ENCODE data around the gene RBM6.

Gene RBM6

DNA sequence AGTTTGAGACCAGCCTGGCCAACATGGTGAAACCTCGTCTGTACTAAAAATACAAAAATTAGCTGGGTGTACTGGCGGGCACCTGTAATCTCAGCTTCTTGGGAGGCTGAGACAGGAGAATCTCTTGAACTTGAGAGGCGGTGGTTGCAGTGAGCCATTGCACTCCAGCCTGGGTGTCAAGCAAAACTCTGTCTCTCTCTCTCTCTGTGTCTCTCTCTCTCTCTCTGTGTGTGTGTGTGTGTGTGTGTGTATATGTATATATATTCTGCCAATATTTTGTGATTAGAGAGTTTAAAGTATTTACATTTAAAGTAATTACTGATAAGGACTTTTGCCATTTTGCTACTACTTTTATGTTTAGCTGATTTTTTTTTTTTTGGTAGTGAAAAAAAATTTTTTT lies 15.7 kb downstream of the RBM6 start:
- no peak overlapping the region for H3K4me3 ChIP-seq
- H3K4me1 ChIP-seq: peaks cover 0 to 25% (median 4%) of the 10 kb centered on the region in 4 donors
- TF ChIP-seq, protein P1, sequence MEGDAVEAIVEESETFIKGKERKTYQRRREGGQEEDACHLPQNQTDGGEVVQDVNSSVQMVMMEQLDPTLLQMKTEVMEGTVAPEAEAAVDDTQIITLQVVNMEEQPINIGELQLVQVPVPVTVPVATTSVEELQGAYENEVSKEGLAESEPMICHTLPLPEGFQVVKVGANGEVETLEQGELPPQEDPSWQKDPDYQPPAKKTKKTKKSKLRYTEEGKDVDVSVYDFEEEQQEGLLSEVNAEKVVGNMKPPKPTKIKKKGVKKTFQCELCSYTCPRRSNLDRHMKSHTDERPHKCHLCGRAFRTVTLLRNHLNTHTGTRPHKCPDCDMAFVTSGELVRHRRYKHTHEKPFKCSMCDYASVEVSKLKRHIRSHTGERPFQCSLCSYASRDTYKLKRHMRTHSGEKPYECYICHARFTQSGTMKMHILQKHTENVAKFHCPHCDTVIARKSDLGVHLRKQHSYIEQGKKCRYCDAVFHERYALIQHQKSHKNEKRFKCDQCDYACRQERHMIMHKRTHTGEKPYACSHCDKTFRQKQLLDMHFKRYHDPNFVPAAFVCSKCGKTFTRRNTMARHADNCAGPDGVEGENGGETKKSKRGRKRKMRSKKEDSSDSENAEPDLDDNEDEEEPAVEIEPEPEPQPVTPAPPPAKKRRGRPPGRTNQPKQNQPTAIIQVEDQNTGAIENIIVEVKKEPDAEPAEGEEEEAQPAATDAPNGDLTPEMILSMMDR (IDR thresholded peaks at IDR 0.05): no peak
- DNase-seq: no peak
- no peaks in the 10 kb centered on the region for H3K36me3 ChIP-seq
- no peak overlapping the region for H3K27ac ChIP-seq
- H3K9me3 ChIP-seq: no peaks in the 10 kb centered on the region
- H3K27me3 ChIP-seq: no peaks in the 10 kb centered on the region
- intact Hi-C loops (cut with DNase I; ENCODE audit: low total_unique reads): no loop called here

DNA sequence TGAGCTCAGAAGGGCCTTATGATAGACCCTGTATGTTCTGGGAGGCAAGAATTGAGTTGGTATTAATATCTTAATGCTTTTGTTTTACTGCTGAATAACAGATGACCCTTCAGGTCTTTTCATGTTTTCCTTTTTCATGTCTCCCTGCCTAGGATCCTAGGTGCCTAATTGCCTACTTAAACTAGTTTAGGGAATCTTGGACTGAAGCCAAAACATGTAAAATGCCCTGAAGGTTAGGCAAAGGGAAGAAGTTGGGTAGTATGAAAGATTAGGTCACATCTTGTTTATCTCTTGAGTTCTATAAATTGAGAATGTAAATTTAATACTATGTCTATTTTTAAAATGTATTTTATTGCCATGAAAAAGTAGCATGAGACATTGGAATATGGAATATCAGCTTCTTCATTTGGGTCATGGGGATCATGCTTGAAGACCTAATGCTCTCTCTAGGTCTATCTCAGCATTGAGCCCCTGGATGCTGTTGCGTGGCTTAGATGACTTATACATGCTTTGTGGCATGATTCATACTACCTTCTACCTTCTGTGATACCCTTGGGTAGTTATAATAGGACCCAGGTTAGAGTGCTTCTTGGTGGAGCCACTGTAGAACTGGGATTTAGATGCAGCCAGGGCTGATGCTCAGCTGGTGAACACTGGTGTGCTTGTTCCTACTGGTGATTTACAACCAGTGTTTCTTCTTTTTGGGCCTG lies 26.4 kb downstream of the RBM6 start:
- Histone ChIP-seq H3K27ac (peak overlapping the region in 1 of 2 donors; percentile 66), H3K9me3 (no peaks in the 10 kb centered on the region), H3K4me3 (no peak overlapping the region), H3K36me3 (peaks cover 4 to 17% (median 8%) of the 10 kb centered on the region in 3 donors), H3K4me1 (peaks cover 0 to 43% (median 17%) of the 10 kb centered on the region in 4 donors), H3K27me3 (no peaks in the 10 kb centered on the region)
- intact Hi-C loops (cut with DNase I; ENCODE audit: low total_unique reads): no loop called here
- TF ChIP-seq, protein P1 (IDR thresholded peaks at IDR 0.05): no peak
- no peak for DNase-seq

DNA sequence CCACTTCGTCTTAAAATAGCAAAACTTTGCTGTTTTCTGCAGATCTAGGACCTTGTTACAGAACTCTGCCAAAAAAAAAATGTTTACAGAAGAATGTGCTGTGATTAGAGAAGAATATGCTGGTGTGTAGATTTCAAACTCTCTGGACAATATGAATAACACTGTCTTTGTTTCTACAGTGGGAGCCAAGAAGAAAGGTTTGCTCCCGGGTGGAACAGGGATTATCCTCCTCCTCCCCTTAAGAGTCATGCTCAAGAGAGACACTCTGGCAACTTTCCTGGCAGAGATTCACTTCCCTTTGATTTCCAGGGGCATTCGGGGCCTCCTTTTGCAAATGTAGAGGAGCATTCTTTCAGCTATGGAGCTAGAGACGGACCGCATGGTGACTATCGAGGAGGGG lies 27.3 kb downstream of the RBM6 start:
- intact Hi-C loops (cut with DNase I; ENCODE audit: low total_unique reads): no loop called here
- no peak overlapping the region for H3K4me3 ChIP-seq
- H3K4me1 ChIP-seq: peaks cover 0 to 43% (median 17%) of the 10 kb centered on the region in 4 donors
- no peaks in the 10 kb centered on the region for H3K27me3 ChIP-seq
- H3K9me3 ChIP-seq: no peaks in the 10 kb centered on the region
- H3K36me3 ChIP-seq: peaks cover 9 to 21% (median 11%) of the 10 kb centered on the region in 3 donors
- TF ChIP-seq, protein P1 (IDR thresholded peaks at IDR 0.05): no peak
- H3K27ac ChIP-seq: peak overlapping the region in 1 of 2 donors; percentile 66
- no peak for DNase-seq

DNA sequence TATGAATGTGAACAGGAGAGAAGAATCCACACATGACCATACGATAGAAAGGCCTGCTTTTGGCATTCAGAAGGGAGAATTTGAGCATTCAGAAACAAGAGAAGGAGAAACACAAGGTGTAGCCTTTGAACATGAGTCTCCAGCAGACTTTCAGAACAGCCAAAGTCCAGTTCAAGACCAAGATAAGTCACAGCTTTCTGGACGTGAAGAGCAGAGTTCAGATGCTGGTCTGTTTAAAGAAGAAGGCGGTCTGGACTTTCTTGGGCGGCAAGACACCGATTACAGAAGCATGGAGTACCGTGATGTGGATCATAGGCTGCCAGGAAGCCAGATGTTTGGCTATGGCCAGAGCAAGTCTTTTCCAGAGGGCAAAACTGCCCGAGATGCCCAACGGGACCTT lies 28.4 kb downstream of the RBM6 start:
- H3K9me3 ChIP-seq: no peaks in the 10 kb centered on the region
- TF ChIP-seq, protein P1 (IDR thresholded peaks at IDR 0.05): no peak
- DNase-seq: no peak
- no peak overlapping the region for H3K27ac ChIP-seq
- H3K4me3 ChIP-seq: no peak overlapping the region
- peaks cover 0 to 43% (median 17%) of the 10 kb centered on the region in 4 donors for H3K4me1 ChIP-seq
- intact Hi-C loops (cut with DNase I; ENCODE audit: low total_unique reads): no loop called here
- H3K27me3 ChIP-seq: no peaks in the 10 kb centered on the region
- peaks cover 16 to 24% (median 21%) of the 10 kb centered on the region in 3 donors for H3K36me3 ChIP-seq

GRCh38 chr3:49972656-49973055 lies 32.7 kb downstream of the RBM6 start:
- no peak for DNase-seq
- intact Hi-C loops (cut with DNase I; ENCODE audit: low total_unique reads): no loop called here
- no peak overlapping the region for H3K27ac ChIP-seq
- TF ChIP-seq, protein P1 (IDR thresholded peaks at IDR 0.05): no peak
- no peaks in the 10 kb centered on the region for H3K27me3 ChIP-seq
- H3K4me1 ChIP-seq: peaks cover 0 to 25% (median 2%) of the 10 kb centered on the region in 4 donors
- H3K36me3 ChIP-seq: peaks cover 31 to 36% (median 34%) of the 10 kb centered on the region in 3 donors
- H3K4me3 ChIP-seq: no peak overlapping the region
- no peaks in the 10 kb centered on the region for H3K9me3 ChIP-seq

Data from tibial artery (tissue), 4 donors.